ENCODE results near the gene GNPTAB.
A peak's percentile ranks its signal among the peaks of the same experiment; 100 is the strongest.

The GNPTAB gene

DNA sequence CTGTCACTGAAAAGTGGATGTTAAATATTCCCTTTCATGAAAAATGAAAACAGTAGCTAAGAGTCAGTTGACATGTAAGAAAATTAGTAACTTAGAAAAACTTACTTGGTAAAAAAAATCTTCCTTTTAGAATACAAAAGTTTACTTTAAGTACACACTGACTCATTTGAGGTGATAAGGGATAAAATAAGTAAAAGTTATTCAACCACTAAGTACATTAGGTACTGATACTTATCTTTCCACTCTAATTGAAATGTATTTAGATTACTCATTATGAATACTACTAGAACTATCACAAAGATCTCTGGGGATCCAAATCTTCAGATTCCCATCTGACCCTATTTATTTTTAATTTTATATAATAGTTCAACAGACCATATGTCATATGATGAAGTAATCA lies 103.7 kb downstream of the GNPTAB start:
- no peak for DNase-seq

DNA sequence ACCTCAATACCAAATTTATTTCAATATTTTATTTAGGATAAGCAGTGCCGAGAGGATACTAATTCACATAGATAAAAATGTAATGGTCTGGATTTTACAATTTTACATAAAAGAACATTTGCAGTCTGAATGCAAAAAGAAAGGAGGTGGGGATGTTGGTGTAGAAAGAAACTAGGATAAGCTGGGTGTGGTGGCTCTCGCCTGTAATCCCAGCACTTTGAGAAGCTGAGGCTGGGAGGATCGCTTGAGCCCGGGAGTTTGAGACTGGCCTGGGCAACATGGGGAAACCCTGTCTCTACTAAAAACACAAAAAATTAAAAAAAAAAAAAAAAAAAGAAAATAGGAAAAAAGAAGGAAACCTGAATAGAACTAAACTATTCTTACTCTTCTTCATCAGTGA lies 108.4 kb downstream of the GNPTAB start:
- no peak for DNase-seq

DNA sequence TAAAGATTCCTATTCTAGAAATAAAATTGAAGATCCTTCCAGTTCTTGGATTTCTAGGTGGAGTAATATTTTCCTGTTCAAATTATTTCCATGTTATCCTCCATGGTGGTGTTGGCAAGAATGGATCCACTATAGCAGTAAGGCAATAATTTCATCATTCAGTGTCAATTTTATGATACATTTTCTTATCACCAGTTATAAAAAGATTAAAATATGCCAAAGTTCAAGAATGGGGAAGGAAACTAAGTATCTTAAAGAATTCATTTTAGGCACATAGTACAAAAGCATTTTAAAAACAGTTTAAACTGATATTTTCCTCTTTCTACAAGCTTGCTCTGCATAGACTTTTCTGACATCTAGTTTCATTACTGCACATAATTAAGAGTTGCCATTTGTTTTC lies 110.6 kb downstream of the GNPTAB start:
- DNase-seq, result no peak

DNA sequence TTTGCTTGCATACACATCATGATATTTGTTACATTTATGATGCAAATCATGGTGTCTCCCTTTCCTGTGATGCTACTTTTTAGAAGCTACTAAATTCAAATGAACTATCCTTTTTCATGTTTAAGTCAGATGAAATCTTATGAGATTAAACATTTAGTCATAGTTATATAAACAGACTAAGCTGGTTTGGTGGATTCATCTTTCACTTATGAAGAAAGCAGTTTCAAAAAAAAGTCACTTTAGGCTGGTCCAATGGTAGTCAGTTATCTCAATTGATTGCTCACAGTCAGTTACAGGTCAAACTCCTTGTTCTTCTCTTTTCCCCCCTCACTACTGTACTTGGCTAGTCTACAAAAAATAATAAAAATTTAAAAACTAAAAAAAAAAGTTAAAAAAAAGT lies 111.2 kb downstream of the GNPTAB start:
- no peak for DNase-seq

DNA sequence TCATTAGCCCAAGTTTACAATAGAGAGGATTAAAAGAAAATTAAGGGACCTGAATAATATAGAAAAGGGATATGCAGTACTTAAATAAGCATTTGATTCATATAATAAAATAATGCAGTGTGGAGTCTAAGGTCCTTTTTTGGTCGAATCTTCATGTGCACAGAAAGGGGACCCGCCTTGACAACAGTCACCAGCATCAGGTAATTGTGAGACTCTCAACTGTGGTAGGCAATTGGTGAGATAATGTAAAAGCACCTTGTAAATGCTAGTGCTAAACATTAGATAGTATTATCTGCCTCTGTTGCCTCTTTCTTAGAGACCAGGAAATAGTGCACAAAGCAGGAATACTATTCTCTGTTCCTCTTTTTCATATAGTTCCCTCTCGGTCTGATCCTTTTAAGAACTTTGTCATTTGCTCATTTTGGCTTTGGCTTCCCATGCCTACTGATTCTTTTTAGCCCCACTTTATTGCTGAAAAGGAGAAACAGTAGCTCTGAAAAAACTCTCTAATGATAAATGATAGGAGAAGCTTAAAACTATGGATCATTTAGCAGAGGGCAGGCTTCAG lies 115.8 kb downstream of the GNPTAB start:
- DNase-seq, result no peak

DNA sequence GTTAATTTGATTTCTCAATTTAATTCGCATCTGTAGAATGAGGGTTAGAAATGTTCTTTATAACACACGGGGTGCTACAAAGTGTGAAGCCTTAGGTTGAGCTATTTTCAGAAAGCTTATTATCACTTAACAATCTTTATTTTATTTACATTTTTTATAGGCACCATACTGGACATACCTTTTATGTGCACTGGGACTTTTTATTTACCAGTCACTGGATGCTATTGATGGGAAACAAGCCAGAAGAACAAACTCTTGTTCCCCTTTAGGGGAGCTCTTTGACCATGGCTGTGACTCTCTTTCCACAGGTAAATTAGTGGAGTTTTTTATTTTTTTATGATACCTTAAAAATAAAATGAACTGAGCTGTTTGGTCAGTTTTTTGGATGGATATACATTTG lies 116.8 kb downstream of the GNPTAB start:
- DNase-seq, result no peak

DNA sequence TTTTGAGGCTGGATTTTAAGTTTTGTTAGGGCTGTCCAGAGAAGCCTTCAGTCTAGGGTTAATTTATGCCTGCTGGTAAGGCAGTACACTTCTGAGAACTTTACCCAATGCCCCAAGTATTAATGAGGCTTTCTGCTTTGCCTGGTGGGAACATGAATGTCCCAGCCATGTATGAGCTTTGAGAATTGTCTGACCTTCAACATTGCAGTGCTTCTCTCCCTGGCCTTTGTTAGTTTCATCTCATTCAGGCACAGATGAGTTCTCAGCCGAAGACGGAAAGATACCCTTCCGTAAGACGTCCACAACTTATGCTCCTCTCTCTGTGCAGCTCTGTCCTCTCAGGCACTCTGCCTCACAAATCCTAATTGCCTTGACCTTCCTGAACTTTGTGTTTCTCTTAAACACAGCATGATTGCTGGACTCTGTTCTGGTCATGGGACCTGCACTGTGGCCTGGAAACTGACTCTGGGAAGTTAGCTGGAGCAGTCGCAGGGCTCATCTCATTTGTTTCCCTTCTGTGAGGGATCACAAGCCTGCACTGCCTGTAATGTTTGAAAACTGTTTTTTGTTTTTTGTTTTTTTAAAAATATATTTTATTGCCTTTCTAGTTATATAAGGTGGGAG lies 117.6 kb downstream of the GNPTAB start:
- no peak for DNase-seq

DNA sequence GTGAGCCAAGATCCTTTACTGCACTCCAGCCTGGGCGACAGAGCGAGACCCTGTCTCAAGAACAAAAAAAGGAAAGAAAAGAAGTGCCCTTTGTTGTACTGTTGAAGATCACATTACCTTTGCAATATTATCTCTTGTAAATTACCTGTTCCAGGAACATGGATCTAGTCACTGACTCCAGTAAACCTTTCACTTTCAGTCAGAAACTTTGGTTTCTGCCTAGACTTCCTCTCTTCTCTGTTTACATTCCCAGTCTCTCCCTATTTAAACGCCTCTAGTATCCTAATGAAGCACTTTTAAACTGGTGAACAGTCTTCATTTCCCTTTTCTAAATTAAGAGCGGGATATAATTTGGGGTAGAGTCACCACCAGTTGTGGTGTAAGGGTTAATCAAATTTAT lies 120.5 kb downstream of the GNPTAB start:
- DNase-seq, result no peak

DNA sequence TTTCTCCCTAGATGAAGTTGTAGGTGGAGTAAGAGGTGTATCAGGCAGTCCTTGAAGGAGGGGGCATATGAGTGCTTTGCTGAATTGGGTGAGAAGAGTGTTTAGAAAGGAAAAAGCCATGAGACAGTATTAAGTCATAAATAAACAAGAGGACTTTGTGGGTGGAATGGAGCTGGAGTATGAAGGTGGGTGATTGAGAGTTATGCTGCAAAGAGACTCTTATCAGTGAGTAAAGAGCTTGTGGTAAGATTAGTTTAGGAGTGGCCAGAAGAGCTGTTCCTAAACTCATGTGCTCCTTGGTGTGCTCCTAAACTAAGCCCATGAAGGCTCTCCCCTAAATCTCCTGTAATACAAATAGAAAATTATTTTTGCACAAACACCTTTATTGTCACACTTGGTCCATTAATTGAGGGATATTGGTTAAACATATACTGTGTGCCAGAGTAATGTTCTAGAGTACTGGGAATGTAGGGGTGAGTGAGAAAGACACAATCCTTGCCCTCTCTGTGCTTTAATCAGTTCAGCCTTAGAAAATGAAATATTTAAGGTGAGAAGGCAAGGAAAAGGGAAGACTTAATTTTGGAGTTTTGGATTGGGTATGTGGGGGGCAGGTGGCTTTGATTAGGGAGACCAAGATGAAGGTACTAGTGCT lies 123.5 kb downstream of the GNPTAB start:
- no peak for DNase-seq

DNA sequence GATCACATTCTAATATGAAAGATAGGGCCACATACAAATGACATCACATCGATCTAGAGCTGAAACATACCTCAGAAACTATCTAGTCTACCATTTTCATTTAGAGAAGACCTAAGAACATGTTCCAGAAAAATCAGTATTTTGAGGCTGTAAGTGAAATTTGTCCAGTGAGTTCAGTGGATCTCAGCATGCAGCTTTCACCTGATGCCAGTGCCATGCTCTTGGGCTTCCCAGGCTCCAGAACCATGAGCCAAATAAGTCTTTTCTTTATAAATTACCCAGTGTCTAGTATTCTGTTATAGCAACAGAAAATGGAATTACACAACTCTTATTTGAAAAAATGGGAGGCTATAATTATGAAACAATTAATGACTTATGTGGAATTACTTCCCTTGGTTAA lies 124.4 kb downstream of the GNPTAB start:
- DNase-seq, result no peak

DNA sequence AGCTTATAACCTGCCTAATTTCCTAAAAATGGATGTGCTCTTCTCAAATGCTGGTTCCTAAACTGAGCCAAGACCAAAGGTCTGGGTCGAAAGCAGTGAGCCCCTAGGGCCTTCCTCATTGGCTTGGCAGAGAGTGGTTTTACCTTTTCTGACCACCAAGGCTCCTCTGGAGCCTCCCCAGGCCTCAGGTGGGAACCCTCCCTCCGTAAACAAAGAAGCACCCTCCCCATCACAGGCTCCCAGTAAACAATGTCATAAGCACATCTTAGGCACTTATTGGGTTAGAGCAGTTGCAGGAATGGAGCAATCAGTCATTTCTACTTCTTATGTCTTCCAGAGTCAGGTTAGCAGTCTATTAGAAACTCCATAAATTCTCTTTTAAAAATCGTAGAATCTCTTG lies 127.3 kb downstream of the GNPTAB start:
- no peak for DNase-seq

DNA sequence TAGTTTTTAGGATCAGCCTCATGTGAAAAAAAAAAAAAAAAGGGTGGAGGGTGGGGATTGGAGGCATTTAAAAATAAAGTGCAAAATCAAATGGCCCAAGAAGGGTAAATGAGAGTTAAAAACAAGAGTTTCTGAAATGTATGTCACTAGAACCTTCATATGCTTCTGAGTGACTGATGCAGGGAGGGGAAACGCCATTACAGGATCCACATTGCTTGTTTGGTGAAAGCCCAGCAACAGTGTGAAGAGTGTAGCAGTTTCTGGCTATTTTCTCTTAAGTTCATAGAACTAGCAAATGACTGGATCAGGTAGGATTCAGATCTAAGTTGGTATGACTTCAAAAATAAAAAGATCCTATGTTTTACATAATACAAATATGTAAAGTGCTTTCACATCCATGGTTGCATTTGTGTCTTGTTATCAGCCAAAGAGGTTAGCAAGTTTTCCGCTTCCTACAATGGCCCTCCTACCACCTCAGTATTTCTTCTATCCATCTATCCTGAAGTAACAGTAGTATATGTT lies 130.4 kb downstream of the GNPTAB start:
- DNase-seq, result no peak

DNA sequence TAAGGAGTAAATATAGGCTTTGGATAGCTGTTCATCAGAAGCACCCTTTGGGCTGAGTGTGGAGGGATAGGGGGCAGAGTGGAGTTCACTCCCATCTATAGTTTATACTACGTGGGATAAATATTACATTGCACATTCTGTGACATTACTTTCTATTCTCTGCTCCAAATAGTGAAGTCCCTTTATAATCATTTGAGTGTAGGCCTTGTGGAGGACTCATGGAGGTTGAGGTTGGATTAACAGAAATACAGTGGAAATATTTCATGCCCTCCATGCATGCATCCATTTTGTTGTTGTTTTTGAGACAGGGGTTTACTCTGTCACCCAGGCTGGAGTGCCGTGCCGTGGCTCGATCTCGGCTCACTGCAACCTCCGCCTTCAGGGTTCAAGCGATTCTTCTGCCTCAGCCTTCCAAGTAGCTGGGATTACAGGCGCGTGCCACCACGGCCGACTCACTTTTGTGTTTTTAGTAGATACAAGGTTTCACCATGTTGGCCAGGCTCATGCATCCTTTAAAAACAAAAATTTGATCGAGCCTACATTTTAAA lies 131.9 kb downstream of the GNPTAB start:
- DNase-seq, result peak; percentile 43

DNA sequence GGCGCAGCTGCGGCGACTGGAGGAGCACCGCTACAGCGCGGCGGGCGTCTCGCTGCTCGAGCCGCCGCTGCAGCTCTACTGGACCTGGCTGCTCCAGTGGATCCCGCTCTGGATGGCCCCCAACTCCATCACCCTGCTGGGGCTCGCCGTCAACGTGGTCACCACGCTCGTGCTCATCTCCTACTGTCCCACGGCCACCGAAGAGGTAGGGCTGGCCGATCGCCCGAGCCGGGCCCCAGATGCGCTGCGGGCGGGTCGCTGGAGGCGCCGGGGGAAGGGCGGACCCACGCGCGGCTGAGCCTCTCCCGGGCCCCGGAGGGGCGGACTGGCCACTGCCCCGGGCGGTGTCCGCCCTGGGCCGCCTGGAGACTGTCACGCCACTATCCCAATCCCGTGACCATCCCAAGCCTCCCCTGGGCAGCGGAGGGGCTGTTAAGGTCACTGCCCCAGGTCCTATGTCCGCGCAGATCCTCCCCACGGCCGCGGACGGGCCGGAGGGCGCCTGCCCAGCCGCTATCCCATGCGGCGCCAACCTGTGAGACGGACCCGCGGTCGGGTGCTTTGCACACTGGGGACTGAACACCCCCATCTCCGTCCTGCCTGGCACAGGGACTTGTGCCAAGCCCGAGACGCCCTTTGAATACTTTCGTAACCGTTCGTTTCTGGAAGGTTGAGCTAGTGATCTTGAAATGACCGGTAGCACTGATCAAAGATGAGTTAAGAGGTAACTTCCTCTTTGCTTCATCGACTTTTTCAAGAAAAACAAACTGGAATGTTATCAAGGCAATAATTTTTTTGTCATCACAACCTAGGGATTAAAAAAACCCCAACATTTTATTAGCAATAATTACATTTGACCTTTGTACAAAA lies 132.6 kb downstream of the GNPTAB start:
- peak; percentile 11 for DNase-seq

DNA sequence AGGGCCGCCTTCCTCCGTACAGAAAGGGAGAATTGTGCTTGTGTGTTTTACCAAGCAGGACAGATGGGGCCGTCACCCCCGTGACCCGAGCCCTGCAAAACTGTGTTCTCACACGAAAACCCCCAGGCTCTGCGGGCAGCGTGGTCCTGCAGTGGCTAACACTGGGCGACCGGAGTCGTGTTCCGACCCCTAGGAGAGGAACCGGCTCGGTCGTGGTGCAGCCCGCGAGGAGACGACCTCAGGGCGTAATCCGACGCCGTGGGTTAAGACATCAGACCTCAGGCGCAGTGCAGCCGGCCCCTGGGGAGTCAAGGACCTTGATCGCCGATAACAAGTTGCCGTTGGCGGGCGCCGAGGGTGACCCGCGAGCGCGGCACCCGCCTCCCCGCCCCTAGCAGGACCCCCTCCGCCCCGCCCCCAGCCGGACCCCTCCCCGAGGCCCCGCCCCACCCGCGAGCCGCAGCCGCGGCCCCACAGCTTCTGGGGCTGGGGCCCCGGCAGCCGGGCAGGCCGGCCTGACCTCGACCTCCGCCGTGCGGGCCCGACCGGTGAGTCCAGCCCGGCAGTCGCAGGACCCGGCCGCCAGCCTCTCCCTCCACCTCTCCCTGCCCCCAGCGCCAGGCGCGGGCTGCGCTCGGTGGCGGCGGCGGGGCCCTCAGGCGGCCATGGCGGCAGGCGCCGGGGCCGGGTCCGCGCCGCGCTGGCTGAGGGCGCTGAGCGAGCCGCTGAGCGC lies 133.4 kb downstream of the GNPTAB start, which contains the start of gene CHPT1:
TSS of gene CHPT1 (plus strand) at position 444 of the 733 bp plus-strand sequence. CDS start at position 666, 222 bp downstream.
- DNase-seq, result peak; percentile 67

DNA sequence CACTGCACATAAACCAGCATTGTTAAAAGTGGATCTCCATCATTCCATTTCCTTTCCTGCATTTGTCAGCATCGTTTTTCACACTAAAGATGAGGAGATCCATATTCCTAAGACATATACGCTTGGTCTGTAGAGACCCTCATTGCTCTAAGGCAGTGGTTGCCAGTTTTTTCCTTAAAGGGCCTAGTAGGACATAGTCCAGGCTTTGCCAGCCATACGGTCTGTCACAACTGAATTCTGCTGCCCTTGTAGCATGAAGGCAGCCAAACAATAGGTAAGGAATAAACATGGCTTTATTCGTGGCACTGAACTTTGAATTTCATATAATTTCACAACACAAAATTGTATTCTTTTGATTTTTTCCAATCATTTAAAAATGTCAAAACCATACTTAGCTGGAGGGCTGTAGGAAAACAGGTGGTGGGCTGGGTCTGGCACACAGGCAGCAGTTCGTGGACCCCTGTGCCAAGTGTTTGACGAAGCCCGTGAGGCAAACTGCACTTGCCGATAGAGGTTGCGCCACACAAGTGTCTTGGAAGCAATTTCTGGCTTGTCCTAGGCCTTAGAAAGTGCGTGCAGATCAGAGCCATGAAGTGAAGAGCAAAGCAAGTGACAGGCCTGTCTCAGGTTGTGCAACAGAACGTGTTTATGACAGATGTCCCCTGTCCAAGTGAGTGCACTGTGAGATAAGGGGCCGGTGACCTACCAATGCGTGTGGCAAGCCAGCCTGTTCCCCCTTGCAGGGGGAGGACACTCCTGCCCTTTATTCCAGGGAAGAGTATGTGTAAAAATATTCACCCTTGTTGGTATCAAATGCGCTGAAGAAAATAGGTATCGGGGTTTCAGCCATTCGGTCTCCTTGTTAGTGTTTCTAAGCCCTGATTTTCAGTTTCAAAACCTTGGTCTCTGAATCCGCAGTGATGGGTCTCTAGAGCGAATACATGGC lies 134.2 kb downstream of the GNPTAB start:
- DNase-seq, result peak; percentile 9

DNA sequence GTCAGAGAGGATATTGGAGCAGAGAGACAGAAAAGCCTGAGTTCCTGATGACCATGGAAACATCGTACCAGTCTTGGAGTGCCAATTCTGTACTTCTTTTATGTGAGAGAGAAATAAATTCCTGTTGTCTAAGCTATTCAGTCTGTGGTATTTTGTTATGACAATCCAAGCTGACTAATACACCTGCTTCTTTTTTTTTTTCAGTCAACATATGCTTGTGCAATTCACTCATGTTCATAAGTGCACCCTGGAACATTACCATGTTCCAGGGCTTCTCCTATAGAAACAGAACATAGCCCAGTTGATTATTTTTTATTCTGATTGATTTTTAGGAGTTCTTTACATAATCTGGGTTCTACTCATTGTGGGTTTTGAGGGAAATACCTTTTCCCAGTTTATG lies 135.1 kb downstream of the GNPTAB start:
- no peak for DNase-seq
